Left renal pelvis (tissue), 4 donors: ENCODE data around the gene VSIG10. TPM values are rescaled to one million over a fixed set of nuclear protein-coding genes. Genes with fewer than 3 reads are reported as not detected.
"Not testable (repeated sequence)": the region's sequence is repeated elsewhere in the genome, so short reads cannot be mapped to it uniquely, and the experiment has no call there.

Source experiments
- DNase-seq, 4 donors: peaks; one replicate each; pipeline ENCODE4 v3.0.0-alpha.2; 2013; ENCODE audit warnings: low read depth in 4 of 4, low spot score in 3 of 4
- polyA plus RNA-seq, 4 donors: library from polyadenylated mRNA; unstranded; fragments of 120-200 nt; gene quantifications; one replicate each; pipeline ENCODE4 v1.2.1, GENCODE V29; 2013; ENCODE audit not compliant: insufficient read length in 4 of 4

Gene VSIG10
- polyA plus RNA-seq, 4 donors: 16.2 to 30.3 (median 23.2) TPM

- no peak for DNase-seq
Observed at GRCh38 chr12:118035190-118036041, 68.4 kb downstream of the VSIG10 start.

GRCh38 chr12:118034429-118035189 lies 69.2 kb downstream of the VSIG10 start:
- no peak for DNase-seq

- DNase-seq: no peak
Observed at GRCh38 chr12:118033902-118034301, 69.9 kb downstream of the VSIG10 start.

- no peak for DNase-seq
Observed at GRCh38 chr12:118033323-118033722, 70.5 kb downstream of the VSIG10 start.

- no peak for DNase-seq
Observed at GRCh38 chr12:118032188-118032587, 71.6 kb downstream of the VSIG10 start.

- no peak for DNase-seq
Observed at GRCh38 chr12:118029166-118029565, 74.6 kb downstream of the VSIG10 start.

GRCh38 chr12:118025168-118025567 lies 78.6 kb downstream of the VSIG10 start:
- DNase-seq: no peak

GRCh38 chr12:118023301-118023860 lies 80.4 kb downstream of the VSIG10 start:
- no peak for DNase-seq

- no peak for DNase-seq
Observed at GRCh38 chr12:118022728-118023109, 81.1 kb downstream of the VSIG10 start.

- not testable (repeated sequence) for DNase-seq
Observed at GRCh38 chr12:118022097-118022727, 81.6 kb downstream of the VSIG10 start.

GRCh38 chr12:118020036-118020435 lies 83.8 kb downstream of the VSIG10 start:
- DNase-seq: no peak

GRCh38 chr12:118017926-118018325 lies 85.9 kb downstream of the VSIG10 start:
- DNase-seq: no peak

GRCh38 chr12:118016424-118017264 lies 87.2 kb downstream of the VSIG10 start, which contains the start of gene RFC5:
Gene RFC5, plus strand, starts transcription at chr12:118016703. Its CDS starts 125 bp downstream, at chr12:118016828.
- peak; percentile 86 to 94 (median 92) for DNase-seq

GRCh38 chr12:118015944-118016343 lies 87.9 kb downstream of the VSIG10 start:
- DNase-seq: no peak

GRCh38 chr12:118015306-118015705 lies 88.5 kb downstream of the VSIG10 start:
- no peak for DNase-seq

Other genes with a start within 250 kb of the VSIG10 start
- gene KSR2, start 135.0 kb downstream of the VSIG10 start, polyA plus RNA-seq: 1 to 10 TPM in 1 of 4 donors, under 1 TPM in 3; 0.04 to 1.0 (median 0.66) TPM
- gene RFC5, start 87.3 kb downstream of the VSIG10 start, polyA plus RNA-seq: 10 to 100 TPM; 29.3 to 41.4 (median 37.7) TPM
- gene WSB2, start 42.8 kb downstream of the VSIG10 start, polyA plus RNA-seq: 10 to 100 TPM; 46.0 to 53.1 (median 50.4) TPM
- 100 to 1,000 TPM; 173 to 315 (median 305) TPM for gene PEBP1, start 32.1 kb upstream of the VSIG10 start, polyA plus RNA-seq